Stimulated activated CD8-positive, alpha-beta memory T cell treated with anti-CD3 and anti-CD28 coated beads, Interleukin-4, amount 100 ng/mL, for 4 hours (primary cell): ENCODE measurements around the gene GAS5.
"Not testable (repeated sequence)": the region's sequence is repeated elsewhere in the genome, so short reads cannot be mapped to it uniquely, and the experiment has no call there.

Experiments
- DNase-seq, 2 donors: peaks; one replicate each; pipeline ENCODE4 v3.0.0-alpha.2; 2020; ENCODE audit warnings: low read depth in 2 of 2, low spot score in 1 of 2

Gene GAS5

GRCh38 chr1:173867753-173868265, at the start of gene GAS5:
Gene GAS5, minus strand, starts transcription at chr1:173867989.
- DNase-seq = peak; percentile 99

- no peak for DNase-seq
Measured at GRCh38 chr1:173917149-173917548, 49.4 kb upstream of the GAS5 start, which contains the start of gene SERPINC1. Gene SERPINC1, minus strand, starts transcription at chr1:173917327. Its CDS starts 68 bp downstream, at chr1:173917259.

GRCh38 chr1:173916667-173917066, 48.9 kb upstream of the GAS5 start:
- DNase-seq = no peak

- no peak for DNase-seq
Measured at GRCh38 chr1:173915596-173915995, 47.8 kb upstream of the GAS5 start.

- no peak for DNase-seq
Measured at GRCh38 chr1:173914366-173914871, 46.6 kb upstream of the GAS5 start.

- DNase-seq = no peak
Measured at GRCh38 chr1:173913111-173913510, 45.3 kb upstream of the GAS5 start.

- DNase-seq = no peak
Measured at GRCh38 chr1:173903827-173904531, 36.2 kb upstream of the GAS5 start.

- no peak for DNase-seq
Measured at GRCh38 chr1:173900992-173901391, 33.2 kb upstream of the GAS5 start.

GRCh38 chr1:173900427-173900826, 32.6 kb upstream of the GAS5 start:
- DNase-seq = no peak

- no peak for DNase-seq
Measured at GRCh38 chr1:173894189-173894588, 26.4 kb upstream of the GAS5 start.

- DNase-seq = no peak
Measured at GRCh38 chr1:173893611-173894010, 25.8 kb upstream of the GAS5 start.

GRCh38 chr1:173889885-173890284, 22.1 kb upstream of the GAS5 start:
- no peak for DNase-seq

GRCh38 chr1:173888749-173889148, 21.0 kb upstream of the GAS5 start:
- no peak for DNase-seq

- no peak for DNase-seq
Measured at GRCh38 chr1:173887627-173888026, 19.8 kb upstream of the GAS5 start.

- no peak for DNase-seq
Measured at GRCh38 chr1:173886746-173887611, 19.2 kb upstream of the GAS5 start.

- no peak for DNase-seq
Measured at GRCh38 chr1:173884701-173885100, 16.9 kb upstream of the GAS5 start.

GRCh38 chr1:173881117-173881516, 13.3 kb upstream of the GAS5 start:
- DNase-seq = not testable (repeated sequence)

- no peak for DNase-seq
Measured at GRCh38 chr1:173878251-173878650, 10.5 kb upstream of the GAS5 start.

- no peak for DNase-seq
Measured at GRCh38 chr1:173876732-173877131, 8.9 kb upstream of the GAS5 start.

GRCh38 chr1:173871500-173871899, 3.7 kb upstream of the GAS5 start:
- no peak for DNase-seq

GRCh38 chr1:173871091-173871490, 3.3 kb upstream of the GAS5 start:
- no peak for DNase-seq
